GM19397 (cell line): ENCODE data around the gene AP3S1.

Experiments used
- ATAC-seq: cut with Tn5 transposase; IDR thresholded peaks from one replicate; pipeline ENCODE4 v1.9.1; 2021; ENCODE audit warnings: mild to moderate bottlenecking, moderate library complexity; ENCODE audit not compliant: unreplicated experiment

The AP3S1 gene

DNA sequence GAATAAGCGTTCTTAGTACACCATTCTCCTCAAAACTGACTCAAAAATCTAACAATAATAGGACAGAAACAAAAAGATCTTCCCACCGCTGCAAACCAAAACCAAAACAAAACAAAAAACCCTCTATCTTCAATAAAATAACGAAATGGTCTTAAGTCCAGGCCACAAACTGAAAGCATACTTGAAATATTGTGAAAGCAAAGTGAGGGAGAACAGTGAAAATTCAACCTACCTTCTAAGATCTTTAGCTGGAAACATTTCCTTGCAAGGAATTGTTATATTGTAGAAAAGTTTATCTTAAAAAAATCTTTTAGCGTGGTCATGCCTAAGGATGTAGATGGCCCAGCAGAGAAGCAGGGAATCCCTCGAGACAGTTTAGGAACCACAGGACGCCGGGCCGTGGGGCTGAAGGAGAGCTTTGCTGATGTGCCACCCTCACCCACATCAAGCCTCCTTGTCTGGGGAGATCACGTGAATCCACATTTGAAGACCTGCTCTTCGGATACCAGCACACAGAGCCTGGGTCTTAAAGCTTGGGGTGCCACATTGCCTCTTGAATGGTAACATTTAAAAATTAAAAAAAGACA lies 92.7 kb downstream of the AP3S1 start:
- ATAC-seq, result no peak

DNA sequence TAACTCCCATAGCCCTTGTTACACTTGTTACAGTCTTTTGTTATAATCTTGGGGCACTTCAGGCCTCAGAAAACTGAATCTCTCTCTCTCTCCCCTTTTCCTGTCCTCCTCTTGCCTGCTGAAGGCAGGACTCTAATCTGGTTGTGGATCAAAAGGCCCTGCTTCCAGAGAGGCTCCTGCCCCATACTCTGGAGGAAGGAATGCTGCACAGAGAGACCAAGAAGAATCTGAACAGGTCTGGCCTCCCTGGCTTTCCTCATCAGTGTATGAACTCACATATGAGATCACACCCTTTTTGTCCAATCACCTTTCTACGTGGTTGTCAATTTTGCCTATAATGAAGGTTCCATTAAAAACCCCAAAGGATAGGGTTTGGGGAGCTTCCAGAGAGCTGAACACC lies 94.3 kb downstream of the AP3S1 start:
- no peak for ATAC-seq

DNA sequence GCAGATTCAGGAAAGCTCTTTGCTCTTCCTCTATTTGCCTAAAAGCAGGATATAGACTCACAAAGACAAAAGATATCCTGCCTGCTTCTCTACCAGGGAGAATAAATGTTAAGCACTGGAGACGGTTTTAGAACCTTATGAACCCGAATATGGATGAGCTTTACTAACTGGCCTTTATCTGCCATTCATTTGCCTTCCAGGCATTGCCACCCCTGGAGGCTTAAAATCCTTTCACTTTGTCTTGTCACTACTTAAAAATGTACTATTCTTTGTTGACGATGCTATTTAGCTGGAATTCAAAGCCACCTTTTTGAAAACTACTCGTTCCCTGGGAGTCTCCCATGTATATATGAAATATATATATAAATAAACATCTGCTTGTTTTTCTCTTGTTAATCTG lies 97.3 kb downstream of the AP3S1 start:
- ATAC-seq, result no peak

DNA sequence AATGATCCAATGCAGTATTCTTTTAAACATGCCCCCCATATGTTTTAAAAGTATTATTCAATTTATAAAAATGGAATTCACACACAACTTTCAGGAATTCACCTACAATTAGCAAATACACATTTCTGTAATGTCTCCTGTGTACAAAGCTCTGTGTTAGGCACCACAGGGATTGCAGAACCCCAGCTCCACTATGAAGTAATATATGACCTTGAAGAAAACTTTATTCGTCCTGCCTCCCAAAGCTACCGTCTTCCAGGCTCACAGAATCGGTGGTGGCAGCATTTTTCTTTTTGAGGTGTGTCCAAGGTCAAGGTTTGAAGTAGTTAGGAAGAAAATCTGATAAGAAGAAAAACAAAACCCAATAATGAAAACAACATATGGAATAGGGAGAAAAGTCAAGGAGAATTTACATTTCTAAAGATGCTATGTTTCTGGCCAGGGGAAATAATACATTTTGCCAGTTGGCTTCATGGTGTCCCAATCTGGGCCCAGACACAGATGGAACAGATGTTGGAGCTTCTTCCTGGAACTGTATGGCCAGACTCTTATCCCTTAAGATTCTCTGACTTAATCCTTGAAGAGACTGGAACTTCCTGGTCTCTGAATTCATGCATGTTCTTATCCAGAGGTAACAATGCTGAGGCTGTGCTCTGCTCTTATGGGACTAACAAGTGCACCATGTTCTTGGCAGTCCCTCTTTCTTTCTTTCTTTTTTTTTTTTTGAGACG lies 98.5 kb downstream of the AP3S1 start:
- ATAC-seq, result no peak

DNA sequence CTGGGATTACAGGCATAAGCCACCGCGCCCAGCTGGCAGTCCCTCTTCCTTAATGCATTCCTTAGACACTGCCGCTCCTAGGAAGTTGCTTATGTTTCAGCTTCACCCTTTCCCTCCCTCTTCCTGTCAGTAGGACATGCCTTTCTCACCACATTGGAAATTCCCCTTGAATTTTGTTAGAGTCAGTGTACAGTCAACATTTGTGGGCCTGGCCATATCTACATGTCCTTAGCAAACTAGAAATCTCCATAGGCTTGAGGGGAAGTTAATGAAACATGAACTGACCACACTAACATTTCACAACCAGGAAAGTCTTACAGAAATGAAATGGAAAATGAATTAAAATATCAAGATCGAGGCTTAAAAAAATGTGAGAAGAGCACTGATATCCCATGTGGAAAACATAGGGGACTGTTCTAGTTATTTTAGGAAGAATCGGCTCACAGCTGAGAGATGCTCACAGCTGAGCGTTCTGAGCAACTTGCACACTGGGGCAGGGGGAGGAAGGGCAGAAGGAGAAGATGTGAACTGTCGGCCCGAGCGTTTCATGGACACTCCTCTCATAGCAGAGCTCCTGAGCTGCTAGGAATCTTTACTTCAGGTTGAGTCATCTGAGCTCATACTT lies 99.4 kb downstream of the AP3S1 start:
- no peak for ATAC-seq

DNA sequence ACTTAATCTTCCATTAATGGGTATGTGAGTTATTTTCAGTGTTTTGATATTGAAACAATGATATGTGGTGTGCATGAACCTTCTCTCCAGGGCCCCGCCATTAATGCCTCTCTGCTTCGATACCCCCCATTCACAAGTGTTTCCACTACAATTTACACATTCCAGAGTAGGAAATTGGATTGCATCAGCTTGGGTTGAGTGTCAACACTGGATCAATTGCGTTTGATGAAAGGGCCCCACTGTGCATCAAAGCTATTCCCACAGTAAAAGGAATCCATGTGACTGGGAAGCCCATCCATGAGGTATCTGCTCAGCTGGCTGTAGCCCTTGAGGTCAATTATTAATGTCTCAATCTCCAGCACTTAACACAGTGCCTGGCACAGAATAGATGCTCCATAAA lies 102.8 kb downstream of the AP3S1 start:
- no peak for ATAC-seq

DNA sequence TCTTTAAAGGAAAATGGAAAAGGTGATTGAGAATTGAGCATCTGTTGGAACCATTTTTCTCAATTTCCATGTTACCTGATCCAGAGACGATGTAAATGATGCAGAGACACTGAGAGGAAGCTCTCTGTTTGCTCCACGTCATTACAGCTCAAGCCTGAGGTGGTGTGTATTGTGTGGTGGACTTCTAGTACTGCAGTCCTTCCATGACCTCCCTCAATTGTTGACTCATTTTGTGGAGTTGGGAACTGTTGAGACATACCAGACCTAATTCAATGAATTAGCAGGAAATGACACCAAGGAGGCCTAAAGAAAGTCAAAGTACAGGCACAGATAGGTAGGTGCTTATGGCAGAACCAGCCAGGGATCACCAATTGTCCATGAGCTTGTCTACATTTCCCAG lies 104.9 kb downstream of the AP3S1 start:
- no peak for ATAC-seq

DNA sequence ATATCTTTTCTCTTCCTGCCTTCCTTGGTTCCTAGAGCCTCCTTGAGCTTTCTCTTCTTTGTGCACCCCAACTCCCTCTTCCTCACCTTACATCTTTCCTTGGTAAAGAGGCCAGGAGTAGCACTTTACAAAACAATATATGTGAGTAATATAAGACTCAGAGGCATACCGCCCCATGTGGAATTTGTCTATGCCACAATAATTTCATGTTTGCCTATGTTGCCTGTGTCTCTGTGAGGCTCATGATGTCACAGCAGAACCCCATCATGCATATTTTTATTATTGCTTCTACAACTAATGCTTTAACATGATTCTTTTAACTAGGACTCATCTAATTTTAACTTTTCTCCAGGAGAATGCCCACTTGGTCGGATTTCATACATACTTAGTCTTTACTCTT lies 105.5 kb downstream of the AP3S1 start:
- no peak for ATAC-seq

DNA sequence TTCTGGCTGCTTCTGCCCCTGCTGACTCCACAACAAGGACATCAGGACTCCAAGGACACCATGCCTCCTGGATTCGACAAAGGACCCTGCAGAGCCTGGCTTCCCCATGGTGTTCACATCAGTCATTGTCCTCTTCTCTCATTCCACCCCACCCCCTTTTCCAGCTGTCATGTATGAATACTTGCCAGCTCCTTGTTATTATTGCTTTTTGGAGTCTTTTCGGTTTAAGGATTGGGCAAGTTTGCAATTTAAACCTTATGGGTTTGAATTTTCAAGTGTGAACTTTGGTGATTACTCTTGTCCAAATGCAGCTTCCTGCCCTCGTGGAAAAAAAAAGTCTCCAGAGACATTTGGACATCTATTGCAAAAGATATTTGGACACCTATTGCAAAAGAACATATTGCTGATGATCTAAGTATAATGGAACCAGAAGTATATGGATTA lies 106.4 kb downstream of the AP3S1 start:
- ATAC-seq, result no peak

DNA sequence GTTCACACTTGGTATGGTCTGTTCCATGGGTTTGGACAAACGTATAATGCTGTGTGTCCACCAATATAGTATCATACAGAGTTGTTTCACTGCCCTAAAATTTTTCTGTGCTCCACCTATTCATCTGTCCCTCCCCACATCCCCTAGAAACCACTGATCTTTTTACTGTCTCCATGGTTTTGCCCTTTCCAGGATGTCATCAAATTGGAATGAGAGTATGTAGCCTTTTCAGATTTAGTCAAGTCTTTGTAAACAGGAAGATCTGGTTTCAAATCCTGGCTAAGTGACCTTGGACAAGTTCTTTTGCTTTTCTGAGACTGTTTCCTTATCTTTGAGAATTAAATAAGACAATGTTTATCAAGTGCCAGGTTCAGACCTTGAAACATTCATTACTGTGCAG lies 107.4 kb downstream of the AP3S1 start:
- no peak for ATAC-seq

DNA sequence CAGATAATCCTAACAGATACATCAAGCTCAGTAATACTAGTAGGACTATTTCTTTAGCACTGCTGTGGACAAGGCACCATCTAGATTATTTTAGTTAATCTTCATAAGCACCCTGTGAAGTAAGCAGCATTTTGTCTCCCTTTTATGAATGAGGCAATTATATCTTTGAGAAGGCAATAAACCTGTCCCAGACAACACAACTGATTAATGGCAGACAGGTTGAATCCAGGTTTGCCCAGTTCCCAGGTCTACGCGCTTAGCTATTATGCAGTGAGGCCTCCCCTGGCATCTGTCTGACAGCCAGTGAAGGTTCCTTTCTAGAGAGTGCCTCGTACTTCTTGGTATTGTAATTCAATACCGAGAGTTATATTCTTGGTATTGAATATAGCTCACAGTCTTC lies 110.9 kb downstream of the AP3S1 start:
- ATAC-seq, result no peak

DNA sequence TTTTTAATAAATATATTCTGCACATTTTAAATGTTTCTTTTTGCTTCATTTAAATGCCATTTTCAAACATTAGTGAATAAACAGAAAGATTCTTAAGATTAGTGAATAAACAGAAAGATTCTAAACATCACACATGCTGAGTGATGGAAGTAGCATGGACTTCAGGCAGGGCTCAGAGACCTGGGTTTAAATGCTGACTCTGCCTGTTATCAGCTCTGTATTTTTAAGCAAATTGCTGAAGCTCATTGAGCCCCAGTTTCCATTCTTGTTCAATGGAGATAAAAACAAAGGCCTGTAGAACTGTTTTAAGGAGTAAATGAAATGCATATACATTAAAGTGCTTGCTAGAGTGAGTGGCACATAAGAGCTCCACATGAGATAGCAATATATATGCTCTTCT lies 112.4 kb downstream of the AP3S1 start:
- no peak for ATAC-seq

DNA sequence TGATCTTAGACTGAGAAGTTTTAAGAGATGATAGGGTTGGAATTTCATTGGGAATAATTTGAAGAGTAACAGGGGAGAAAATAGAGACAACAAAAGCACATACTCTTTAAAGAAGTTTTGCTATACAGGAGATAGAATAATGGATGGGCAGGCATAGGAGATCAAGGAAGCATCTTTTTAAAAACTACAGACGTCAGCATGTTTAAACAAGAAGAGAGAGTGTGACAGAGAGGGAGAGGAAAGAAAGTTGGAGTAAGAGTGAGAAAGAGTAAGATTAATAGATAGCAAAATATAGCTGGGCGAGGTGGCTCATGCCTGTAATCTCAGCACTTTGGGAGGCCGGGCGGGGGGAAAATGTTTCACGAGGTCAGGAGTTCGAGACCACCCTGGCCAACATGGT lies 115.2 kb downstream of the AP3S1 start:
- ATAC-seq, result no peak

DNA sequence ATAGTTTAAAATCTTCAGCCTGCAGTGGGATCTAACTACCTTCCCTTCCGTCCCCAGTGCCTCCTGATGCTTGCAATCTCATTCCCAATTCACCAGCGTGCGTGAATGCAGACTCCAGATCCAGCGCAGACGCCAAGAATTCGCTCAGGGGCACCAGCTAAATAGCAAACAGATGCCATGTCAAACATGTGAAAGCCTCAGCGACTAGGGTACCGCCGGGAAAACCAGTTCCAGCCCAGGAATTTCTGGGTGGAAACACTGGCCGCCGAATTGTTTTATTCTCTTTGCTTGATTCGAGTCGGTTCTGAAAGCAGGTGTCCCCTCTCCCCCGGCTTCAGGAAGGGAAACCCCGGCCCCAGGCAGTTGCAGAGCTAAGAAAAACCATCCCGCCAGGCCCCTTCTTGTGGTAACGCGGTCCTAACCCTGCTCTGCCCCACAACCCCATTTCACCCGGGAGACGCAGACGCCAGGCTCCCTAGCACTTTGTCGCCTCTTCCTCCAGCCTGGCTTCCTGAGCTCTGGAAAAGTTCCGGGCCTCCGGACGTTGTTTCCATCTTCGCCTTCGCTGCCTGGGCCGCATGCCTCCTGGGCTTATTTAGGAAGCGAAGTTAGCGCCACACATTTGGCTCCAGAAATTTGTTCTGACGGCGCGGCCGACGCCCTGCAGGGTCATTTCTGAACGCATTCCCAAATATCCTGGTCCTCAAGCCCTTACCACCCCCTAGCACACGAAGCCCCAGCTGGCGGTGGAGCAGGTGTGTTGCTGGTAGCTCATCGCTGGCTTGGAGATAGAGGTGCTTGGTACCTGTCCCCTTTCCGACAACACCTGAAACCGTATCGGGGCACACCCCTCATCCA lies 119.9 kb downstream of the AP3S1 start:
- ATAC-seq, result no peak

DNA sequence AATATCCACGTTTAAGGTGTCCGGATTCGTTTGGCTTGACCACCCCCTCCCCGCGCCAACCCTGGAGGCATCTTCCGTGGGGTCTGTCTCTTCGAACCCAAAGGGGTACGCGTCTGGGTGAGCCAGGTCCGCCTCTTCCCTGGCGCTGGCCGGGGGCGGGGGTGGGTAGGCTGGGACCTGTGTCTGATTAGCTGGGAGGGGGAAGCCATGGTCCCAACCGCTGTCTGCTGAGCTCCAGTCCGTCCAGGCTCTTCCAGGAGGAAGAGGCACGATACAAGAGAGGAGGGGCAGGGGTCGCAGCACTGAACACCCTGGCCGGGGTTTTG lies 120.5 kb downstream of the AP3S1 start, which contains the start of gene LVRN:
TSS of gene LVRN (plus strand) at position 237 of the 326 bp plus-strand sequence. CDS start 143 bp downstream, outside the sequence.
- no peak for ATAC-seq

DNA sequence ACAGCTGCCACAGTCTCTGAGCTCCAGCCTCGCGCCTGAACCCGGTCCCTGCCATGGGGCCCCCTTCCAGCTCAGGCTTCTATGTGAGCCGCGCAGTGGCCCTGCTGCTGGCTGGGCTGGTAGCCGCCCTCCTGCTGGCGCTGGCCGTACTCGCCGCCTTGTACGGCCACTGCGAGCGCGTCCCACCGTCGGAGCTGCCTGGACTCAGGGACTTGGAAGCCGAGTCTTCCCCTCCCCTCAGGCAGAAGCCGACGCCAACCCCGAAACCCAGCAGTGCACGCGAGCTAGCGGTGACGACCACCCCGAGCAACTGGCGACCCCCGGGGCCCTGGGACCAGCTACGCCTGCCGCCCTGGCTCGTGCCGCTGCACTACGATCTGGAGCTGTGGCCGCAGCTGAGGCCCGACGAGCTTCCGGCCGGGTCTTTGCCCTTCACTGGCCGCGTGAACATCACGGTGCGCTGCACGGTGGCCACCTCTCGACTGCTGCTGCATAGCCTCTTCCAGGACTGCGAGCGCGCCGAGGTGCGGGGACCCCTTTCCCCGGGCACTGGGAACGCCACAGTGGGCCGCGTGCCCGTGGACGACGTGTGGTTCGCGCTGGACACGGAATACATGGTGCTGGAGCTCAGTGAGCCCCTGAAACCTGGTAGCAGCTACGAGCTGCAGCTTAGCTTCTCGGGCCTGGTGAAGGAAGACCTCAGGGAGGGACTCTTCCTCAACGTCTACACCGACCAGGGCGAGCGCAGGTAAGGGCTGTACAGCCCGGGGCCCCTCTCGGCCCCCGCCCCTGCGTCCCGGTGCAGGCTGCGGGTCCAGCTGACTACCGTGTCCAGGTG lies 121.0 kb downstream of the AP3S1 start:
- ATAC-seq, result peak; percentile 58

DNA sequence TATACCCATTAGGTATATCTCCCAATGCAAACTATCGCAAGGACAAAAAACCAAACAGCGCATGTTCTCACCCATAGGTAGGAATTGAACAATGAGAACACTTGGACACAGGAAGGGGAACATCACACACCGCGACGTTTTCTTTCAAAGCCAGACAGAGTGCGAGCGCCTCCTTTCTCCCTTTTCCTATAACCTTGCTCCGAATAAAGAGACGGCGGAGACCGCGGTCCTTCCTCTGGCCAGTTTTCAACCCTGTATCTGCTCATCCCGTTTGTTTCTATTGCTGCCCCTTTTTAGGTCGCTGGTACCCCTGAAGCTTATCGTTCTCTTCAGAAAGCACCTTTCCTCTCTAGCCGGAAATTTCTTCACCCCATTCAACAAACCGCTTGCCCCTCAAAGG lies 121.8 kb downstream of the AP3S1 start:
- ATAC-seq, result no peak
